ENCODE measurements around the gene GLIPR2.

DNA sequence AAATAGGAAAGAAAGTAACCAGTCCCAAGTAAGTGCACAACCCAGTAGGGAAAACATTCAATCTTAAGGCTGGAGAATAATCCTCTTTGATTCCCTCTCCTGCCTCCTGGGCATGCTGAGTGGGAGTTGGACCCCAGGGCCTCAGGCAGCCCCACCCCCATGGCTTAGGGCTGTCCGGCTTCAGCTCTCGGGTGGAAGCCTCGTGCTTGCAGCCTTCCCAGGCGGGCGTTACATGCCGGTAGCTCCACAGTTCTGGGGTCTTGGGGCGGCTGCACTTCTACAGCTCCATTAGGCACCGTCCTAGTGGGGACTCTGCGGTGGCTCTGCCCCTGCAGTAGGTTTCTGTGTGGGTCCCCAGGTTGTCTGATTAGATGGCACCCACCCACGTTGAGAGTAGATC is 10.1 kb downstream of the GLIPR2 start:
- TF ChIP-seq EZH2 (IDR thresholded peaks at IDR 0.05; ENCODE audit: borderline replicate concordance, low read depth, low read length, severe bottlenecking) (no peak), JUN (IDR thresholded peaks at IDR 0.05; ENCODE audit: borderline replicate concordance, insufficient read depth, insufficient read length, low read depth) (no peak), POLR2A (IDR thresholded peaks at IDR 0.05; ENCODE audit: low read depth, low read length) (no peak), POLR2AphosphoS5 (IDR thresholded peaks at IDR 0.05; ENCODE audit: insufficient read depth, low read depth, low read length) (no peak), GATA2 (IDR thresholded peaks at IDR 0.05; ENCODE audit: insufficient read depth, insufficient read length, low read depth, low read length) (no peak), FOS (IDR thresholded peaks at IDR 0.05; ENCODE audit: borderline replicate concordance, insufficient read depth, low read length) (no peak)
- TF ChIP-seq, protein P1, sequence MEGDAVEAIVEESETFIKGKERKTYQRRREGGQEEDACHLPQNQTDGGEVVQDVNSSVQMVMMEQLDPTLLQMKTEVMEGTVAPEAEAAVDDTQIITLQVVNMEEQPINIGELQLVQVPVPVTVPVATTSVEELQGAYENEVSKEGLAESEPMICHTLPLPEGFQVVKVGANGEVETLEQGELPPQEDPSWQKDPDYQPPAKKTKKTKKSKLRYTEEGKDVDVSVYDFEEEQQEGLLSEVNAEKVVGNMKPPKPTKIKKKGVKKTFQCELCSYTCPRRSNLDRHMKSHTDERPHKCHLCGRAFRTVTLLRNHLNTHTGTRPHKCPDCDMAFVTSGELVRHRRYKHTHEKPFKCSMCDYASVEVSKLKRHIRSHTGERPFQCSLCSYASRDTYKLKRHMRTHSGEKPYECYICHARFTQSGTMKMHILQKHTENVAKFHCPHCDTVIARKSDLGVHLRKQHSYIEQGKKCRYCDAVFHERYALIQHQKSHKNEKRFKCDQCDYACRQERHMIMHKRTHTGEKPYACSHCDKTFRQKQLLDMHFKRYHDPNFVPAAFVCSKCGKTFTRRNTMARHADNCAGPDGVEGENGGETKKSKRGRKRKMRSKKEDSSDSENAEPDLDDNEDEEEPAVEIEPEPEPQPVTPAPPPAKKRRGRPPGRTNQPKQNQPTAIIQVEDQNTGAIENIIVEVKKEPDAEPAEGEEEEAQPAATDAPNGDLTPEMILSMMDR (IDR thresholded peaks at IDR 0.05; ENCODE audit: extremely low read depth in 1 of 2, insufficient read depth in 1 of 2, low read depth in 1 of 2, low read length in 2 of 2), result no peak
- TF ChIP-seq, protein P2, sequence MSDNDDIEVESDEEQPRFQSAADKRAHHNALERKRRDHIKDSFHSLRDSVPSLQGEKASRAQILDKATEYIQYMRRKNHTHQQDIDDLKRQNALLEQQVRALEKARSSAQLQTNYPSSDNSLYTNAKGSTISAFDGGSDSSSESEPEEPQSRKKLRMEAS (IDR thresholded peaks at IDR 0.05; ENCODE audit: insufficient read depth, insufficient read length), result no peak
